Neural cell (in vitro differentiated cells): ENCODE data around the gene CGGBP1. TPM values are rescaled to one million over a fixed set of nuclear protein-coding genes. Genes with fewer than 3 reads are reported as not detected.

Experiments
- H2AFZ ChIP-seq: fragments of 200-600, 300-800 bp; sonication (generic), shearing (Covaris generic); 2 replicates; pipeline ENCODE4 v1.6.0; 2014; ENCODE audit warnings: low read depth, mild to moderate bottlenecking, antibody characterized with exemption, low read length, moderate library complexity
- H3F3A ChIP-seq: fragments of 200-600 bp; shearing (Covaris generic); 2 replicates; pipeline ENCODE4 v1.6.1; 2016; ENCODE audit warnings: mild to moderate bottlenecking, moderate library complexity, mixed read lengths, antibody characterized with exemption, low read length; ENCODE audit not compliant: insufficient read depth, poor library complexity, severe bottlenecking
- H3K27ac ChIP-seq: fragments of 200-600, 300-800 bp; sonication (generic), shearing (Covaris generic); 2 replicates; pipeline ENCODE4 v1.5.1; 2014; ENCODE audit warnings: mild to moderate bottlenecking, low read length, moderate library complexity
- H3K27me3 ChIP-seq: fragments of 300-800, 200-600 bp; sonication (generic), shearing (Covaris generic); 2 replicates; pipeline ENCODE4 v1.6.0; 2014; ENCODE audit warnings: mild to moderate bottlenecking, low read depth, low read length, moderate library complexity; ENCODE audit not compliant: insufficient read depth
- H3K36me3 ChIP-seq: fragments of 300-800, 200-600 bp; sonication (generic), shearing (Covaris generic); 2 replicates; pipeline ENCODE4 v1.5.1; 2014; ENCODE audit warnings: mild to moderate bottlenecking, antibody characterized with exemption, low read length, moderate library complexity; ENCODE audit not compliant: insufficient read depth
- H3K4me2 ChIP-seq: fragments of 300-800, 200-600 bp; sonication (generic), shearing (Covaris generic); 2 replicates; pipeline ENCODE4 v1.6.0; 2014; ENCODE audit warnings: mild to moderate bottlenecking, low read length
- H3K4me3 ChIP-seq: fragments of 300-800, 200-600 bp; sonication (generic), shearing (Covaris generic); 2 replicates; pipeline ENCODE4 v1.5.1; 2014; ENCODE audit warnings: mild to moderate bottlenecking, low read length, moderate library complexity
- H3K79me2 ChIP-seq: fragments of 200-600 bp; shearing (Covaris generic); replicated peaks from 2 replicates; pipeline ENCODE4 v1.6.0; 2014; ENCODE audit warnings: mild to moderate bottlenecking, low read length, moderate library complexity; ENCODE audit not compliant: insufficient read depth
- H3K9ac ChIP-seq: fragments of 300-800, 200-600 bp; sonication (generic), shearing (Covaris generic); 2 replicates; pipeline ENCODE4 v1.6.1; 2016; ENCODE audit warnings: mild to moderate bottlenecking, low read length, mixed read lengths
- H3K9me2 ChIP-seq: fragments of 200-600 bp; shearing (Covaris generic); 2 replicates; pipeline ENCODE4 v1.6.1; 2016; ENCODE audit warnings: mild to moderate bottlenecking, low read length, mixed read lengths; ENCODE audit not compliant: insufficient read depth
- H3K9me3 ChIP-seq: fragments of 200-600, 300-800 bp; sonication (generic), shearing (Covaris generic); 2 replicates; pipeline ENCODE4 v1.6.1; 2016; ENCODE audit warnings: mild to moderate bottlenecking, mixed run types, low read length, moderate library complexity, mixed read lengths
- H4K20me1 ChIP-seq: fragments of 200-600 bp; shearing (Covaris generic); 2 replicates; pipeline ENCODE4 v1.6.1; 2016; ENCODE audit warnings: mild to moderate bottlenecking, mixed run types; ENCODE audit not compliant: insufficient read depth
- CTCF ChIP-seq: fragments of 450-650 bp; IDR thresholded peaks from 2 replicates; pipeline ENCODE4 v1.5.1; 2014; ENCODE audit warnings: antibody characterized with exemption, mild to moderate bottlenecking, moderate library complexity; ENCODE audit not compliant: poor library complexity, severe bottlenecking
- EP300 ChIP-seq: fragments of 450-650 bp; conservative IDR thresholded peaks from 2 replicates; pipeline ENCODE4 v1.6.1; 2014; ENCODE audit warnings: antibody characterized with exemption, mild to moderate bottlenecking, moderate library complexity; ENCODE audit not compliant: poor library complexity, severe bottlenecking
- MXI1 ChIP-seq: fragments of 450-650 bp; conservative IDR thresholded peaks from 2 replicates; pipeline ENCODE4 v1.6.1; 2014; ENCODE audit warnings: antibody characterized with exemption, mild to moderate bottlenecking; ENCODE audit not compliant: poor library complexity, severe bottlenecking
- POLR2AphosphoS5 ChIP-seq: IDR thresholded peaks from 2 replicates; pipeline ENCODE4 v1.6.1; 2012
- RAD21 ChIP-seq: fragments of 450-650 bp; conservative IDR thresholded peaks from 2 replicates; pipeline ENCODE4 v1.6.1; 2014; ENCODE audit warnings: antibody characterized with exemption, mild to moderate bottlenecking, moderate library complexity
- REST ChIP-seq: IDR thresholded peaks from 2 replicates; pipeline ENCODE4 v1.6.1; 2012; ENCODE audit warnings: borderline replicate concordance
- SMC3 ChIP-seq: fragments of 450-650 bp; conservative IDR thresholded peaks from 2 replicates; pipeline ENCODE4 v1.6.1; 2014; ENCODE audit warnings: antibody characterized with exemption, mild to moderate bottlenecking, moderate library complexity; ENCODE audit not compliant: poor library complexity
- TAF1 ChIP-seq: IDR thresholded peaks from 2 replicates; pipeline ENCODE4 v1.6.1; 2012; ENCODE audit warnings: low read depth
- polyA plus RNA-seq: library from polyadenylated mRNA; depleted of rRNA; stranded (reverse); fragments of >200 nt; gene quantifications from 2 replicates; pipeline ENCODE4 v1.2.3, GENCODE V29; 2014

The CGGBP1 gene
- polyA plus RNA-seq, 1 donor from 2014 or later, result 139 TPM

- Histone ChIP-seq H3K27me3 (no peaks in the 10 kb centered on the region), H3K36me3 (no peaks in the 10 kb centered on the region), H3K9ac (no peak overlapping the region), H3K27ac (no peak overlapping the region), H2AFZ (no peak overlapping the region), H3K79me2 (no peaks in the 10 kb centered on the region), H4K20me1 (no peaks in the 10 kb centered on the region), H3K4me2 (no peak overlapping the region), H3K9me2 (no peaks in the 10 kb centered on the region), H3K4me3 (no peak overlapping the region), H3K9me3 (no peaks in the 10 kb centered on the region), H3F3A (no peaks in the 10 kb centered on the region)
- TF ChIP-seq MXI1, result no peak
- TF ChIP-seq EP300, result no peak
- no peak for TF ChIP-seq CTCF
- no peak for TF ChIP-seq TAF1
These were observed 42.3 kb upstream of the CGGBP1 start for GRCh38 chr3:88101142-88101541.

- Histone ChIP-seq H3F3A (no peaks in the 10 kb centered on the region), H3K27me3 (no peaks in the 10 kb centered on the region), H3K4me3 (no peak overlapping the region), H3K79me2 (peaks cover 3% of the 10 kb centered on the region), H4K20me1 (no peaks in the 10 kb centered on the region), H2AFZ (no peak overlapping the region), H3K9me3 (no peaks in the 10 kb centered on the region), H3K27ac (no peak overlapping the region), H3K4me2 (no peak overlapping the region), H3K9ac (no peak overlapping the region), H3K36me3 (no peaks in the 10 kb centered on the region), H3K9me2 (no peaks in the 10 kb centered on the region)
- TF ChIP-seq EP300 (no peak), POLR2AphosphoS5 (no peak)
These were observed 34.5 kb upstream of the CGGBP1 start for GRCh38 chr3:88093266-88093665.

- Histone ChIP-seq H3K4me3 (no peak overlapping the region), H3K36me3 (no peaks in the 10 kb centered on the region), H3K27ac (no peak overlapping the region), H4K20me1 (no peaks in the 10 kb centered on the region), H3K4me2 (no peak overlapping the region), H3K9me3 (no peaks in the 10 kb centered on the region), H3K9ac (no peak overlapping the region), H3K79me2 (peaks cover 3% of the 10 kb centered on the region), H3F3A (no peaks in the 10 kb centered on the region), H3K27me3 (no peaks in the 10 kb centered on the region), H2AFZ (no peak overlapping the region), H3K9me2 (no peaks in the 10 kb centered on the region)
- TF ChIP-seq SMC3, result no peak
- no peak for TF ChIP-seq MXI1
- TF ChIP-seq RAD21, result no peak
These were observed 33.5 kb upstream of the CGGBP1 start for GRCh38 chr3:88092270-88092669.

GRCh38 chr3:88090681-88091080 is 31.9 kb upstream of the CGGBP1 start:
- Histone ChIP-seq H3K27me3 (no peaks in the 10 kb centered on the region), H3K4me3 (no peak overlapping the region), H3K4me2 (no peak overlapping the region), H3K9ac (no peak overlapping the region), H3K9me2 (no peaks in the 10 kb centered on the region), H3K36me3 (no peaks in the 10 kb centered on the region), H3K9me3 (no peaks in the 10 kb centered on the region), H3F3A (no peaks in the 10 kb centered on the region), H3K27ac (no peak overlapping the region), H2AFZ (no peak overlapping the region), H3K79me2 (peaks cover 8% of the 10 kb centered on the region), H4K20me1 (no peaks in the 10 kb centered on the region)
- TF ChIP-seq POLR2AphosphoS5, result no peak
- TF ChIP-seq REST, result no peak
- TF ChIP-seq TAF1, result no peak
- no peak for TF ChIP-seq MXI1
